ENCODE results near the gene GALNS. TPM values are rescaled to one million over a fixed set of nuclear protein-coding genes. Genes with fewer than 3 reads are reported as not detected.

The GALNS gene
- total RNA-seq, 1 experiment from 2014 or later, result 81.6 TPM

DNA sequence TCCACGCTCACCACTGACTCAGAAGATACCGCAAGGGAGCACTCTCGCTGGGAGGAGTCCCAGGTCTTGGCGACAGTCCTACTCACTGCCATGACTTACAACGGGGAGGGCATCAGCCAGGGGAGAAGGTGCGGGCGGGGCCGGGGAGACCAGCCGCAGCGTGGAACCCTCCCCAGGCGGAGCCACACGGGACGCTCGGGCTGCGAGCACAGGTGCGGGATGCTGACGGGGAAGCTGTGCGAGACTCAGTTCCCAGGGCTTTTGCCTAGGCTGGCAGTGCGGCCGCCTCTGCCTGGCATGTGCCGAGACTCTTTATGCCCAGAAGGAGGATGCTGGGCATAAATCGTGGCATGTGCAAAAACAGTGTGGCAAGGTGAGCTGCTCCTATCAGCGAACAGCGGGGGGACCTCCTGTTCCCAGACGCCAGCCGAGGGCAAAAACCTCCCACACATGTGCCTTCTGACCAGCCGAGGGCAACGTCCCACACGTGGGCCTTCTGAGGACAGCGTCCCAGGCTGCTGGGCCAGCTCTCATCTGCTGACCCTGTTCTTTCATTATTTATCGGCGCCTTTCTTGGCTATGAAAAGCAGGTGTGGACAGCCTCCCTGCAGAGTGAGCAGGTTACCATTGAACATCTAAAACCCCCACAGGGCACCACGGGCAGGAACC is 6.1 kb downstream of the GALNS start:
- TF ChIP-seq TCF7L2 (IDR thresholded peaks at IDR 0.05; ENCODE audit: low read depth, low read length), result no peak
- TF ChIP-seq, protein P1, sequence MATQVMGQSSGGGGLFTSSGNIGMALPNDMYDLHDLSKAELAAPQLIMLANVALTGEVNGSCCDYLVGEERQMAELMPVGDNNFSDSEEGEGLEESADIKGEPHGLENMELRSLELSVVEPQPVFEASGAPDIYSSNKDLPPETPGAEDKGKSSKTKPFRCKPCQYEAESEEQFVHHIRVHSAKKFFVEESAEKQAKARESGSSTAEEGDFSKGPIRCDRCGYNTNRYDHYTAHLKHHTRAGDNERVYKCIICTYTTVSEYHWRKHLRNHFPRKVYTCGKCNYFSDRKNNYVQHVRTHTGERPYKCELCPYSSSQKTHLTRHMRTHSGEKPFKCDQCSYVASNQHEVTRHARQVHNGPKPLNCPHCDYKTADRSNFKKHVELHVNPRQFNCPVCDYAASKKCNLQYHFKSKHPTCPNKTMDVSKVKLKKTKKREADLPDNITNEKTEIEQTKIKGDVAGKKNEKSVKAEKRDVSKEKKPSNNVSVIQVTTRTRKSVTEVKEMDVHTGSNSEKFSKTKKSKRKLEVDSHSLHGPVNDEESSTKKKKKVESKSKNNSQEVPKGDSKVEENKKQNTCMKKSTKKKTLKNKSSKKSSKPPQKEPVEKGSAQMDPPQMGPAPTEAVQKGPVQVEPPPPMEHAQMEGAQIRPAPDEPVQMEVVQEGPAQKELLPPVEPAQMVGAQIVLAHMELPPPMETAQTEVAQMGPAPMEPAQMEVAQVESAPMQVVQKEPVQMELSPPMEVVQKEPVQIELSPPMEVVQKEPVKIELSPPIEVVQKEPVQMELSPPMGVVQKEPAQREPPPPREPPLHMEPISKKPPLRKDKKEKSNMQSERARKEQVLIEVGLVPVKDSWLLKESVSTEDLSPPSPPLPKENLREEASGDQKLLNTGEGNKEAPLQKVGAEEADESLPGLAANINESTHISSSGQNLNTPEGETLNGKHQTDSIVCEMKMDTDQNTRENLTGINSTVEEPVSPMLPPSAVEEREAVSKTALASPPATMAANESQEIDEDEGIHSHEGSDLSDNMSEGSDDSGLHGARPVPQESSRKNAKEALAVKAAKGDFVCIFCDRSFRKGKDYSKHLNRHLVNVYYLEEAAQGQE (IDR thresholded peaks at IDR 0.05; ENCODE audit: insufficient read depth in 1 of 2, low read depth in 2 of 2, low read length in 1 of 2), result no peak
- TF ChIP-seq, protein P2, sequence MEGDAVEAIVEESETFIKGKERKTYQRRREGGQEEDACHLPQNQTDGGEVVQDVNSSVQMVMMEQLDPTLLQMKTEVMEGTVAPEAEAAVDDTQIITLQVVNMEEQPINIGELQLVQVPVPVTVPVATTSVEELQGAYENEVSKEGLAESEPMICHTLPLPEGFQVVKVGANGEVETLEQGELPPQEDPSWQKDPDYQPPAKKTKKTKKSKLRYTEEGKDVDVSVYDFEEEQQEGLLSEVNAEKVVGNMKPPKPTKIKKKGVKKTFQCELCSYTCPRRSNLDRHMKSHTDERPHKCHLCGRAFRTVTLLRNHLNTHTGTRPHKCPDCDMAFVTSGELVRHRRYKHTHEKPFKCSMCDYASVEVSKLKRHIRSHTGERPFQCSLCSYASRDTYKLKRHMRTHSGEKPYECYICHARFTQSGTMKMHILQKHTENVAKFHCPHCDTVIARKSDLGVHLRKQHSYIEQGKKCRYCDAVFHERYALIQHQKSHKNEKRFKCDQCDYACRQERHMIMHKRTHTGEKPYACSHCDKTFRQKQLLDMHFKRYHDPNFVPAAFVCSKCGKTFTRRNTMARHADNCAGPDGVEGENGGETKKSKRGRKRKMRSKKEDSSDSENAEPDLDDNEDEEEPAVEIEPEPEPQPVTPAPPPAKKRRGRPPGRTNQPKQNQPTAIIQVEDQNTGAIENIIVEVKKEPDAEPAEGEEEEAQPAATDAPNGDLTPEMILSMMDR (IDR thresholded peaks at IDR 0.05), result no peak
- no peak for TF ChIP-seq SIN3A (IDR thresholded peaks at IDR 0.05; ENCODE audit: borderline replicate concordance, insufficient read depth, low read depth, low read length)
- no peak for TF ChIP-seq POLR2AphosphoS5 (IDR thresholded peaks at IDR 0.05; ENCODE audit: low read depth, low read length)
- CTCF ChIA-PET, result no interaction called here
- intact Hi-C loops (cut with micrococcal nuclease; ENCODE audit: unreplicated experiment), result no loop called here
- no TSS peak for BruUV-seq (replicated peaks)
- Histone ChIP-seq H3K36me3 (ENCODE audit: control insufficient read depth, insufficient read depth, low read length) (no peaks in the 10 kb centered on the region), H3K27me3 (ENCODE audit: control insufficient read depth, insufficient read depth, low read length) (no peaks in the 10 kb centered on the region), H3K4me3 (ENCODE audit: low read depth in 2 of 2, low read length in 2 of 2) (no peak overlapping the region), H3K9me3 (ENCODE audit: control insufficient read depth, insufficient read depth, low read depth, low read length) (no peaks in the 10 kb centered on the region), H3K27ac (ENCODE audit: low read length) (no peak overlapping the region), H3K4me1 (ENCODE audit: control insufficient read depth, insufficient read depth, low read length) (peaks cover 7% of the 10 kb centered on the region; the same call in 1 of the 2 replicates)
- DNase-seq (ENCODE audit: low read depth, low spot score), result no peak
- POLR2A ChIA-PET, result no interaction called here
- in situ Hi-C loops (cut with HindIII; ENCODE audit: low pct_unique_long_range_greater_than_20kb, low sequenced_read_pairs), result no loop called here
- ATAC-seq, result no peak

DNA sequence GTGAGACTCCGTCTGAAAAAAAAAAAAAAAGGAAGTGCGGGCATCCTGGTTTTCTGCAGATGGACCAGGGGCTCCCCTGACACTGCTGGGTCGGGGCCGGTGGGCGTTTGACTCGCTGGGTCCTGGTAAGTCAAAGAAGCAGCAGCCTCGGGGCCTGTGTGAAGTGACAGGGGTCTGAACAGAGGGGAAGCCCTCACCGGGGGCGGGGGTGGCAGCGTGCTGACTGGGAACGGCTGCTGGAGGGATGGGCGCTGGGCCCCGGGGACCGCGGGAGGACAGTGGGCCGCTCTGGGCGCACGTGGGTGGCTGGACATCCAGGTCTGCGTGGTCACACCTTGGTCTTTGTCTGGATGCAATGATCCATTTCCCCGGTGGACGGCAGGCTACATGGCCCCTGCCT is 8.2 kb downstream of the GALNS start:
- Histone ChIP-seq H3K4me1 (ENCODE audit: control insufficient read depth, insufficient read depth, low read length) (no peaks in the 10 kb centered on the region), H3K27me3 (ENCODE audit: control insufficient read depth, insufficient read depth, low read length) (no peaks in the 10 kb centered on the region), H3K27ac (ENCODE audit: low read length) (no peak overlapping the region), H3K36me3 (ENCODE audit: control insufficient read depth, insufficient read depth, low read length) (no peaks in the 10 kb centered on the region), H3K9me3 (ENCODE audit: control insufficient read depth, insufficient read depth, low read depth, low read length) (no peaks in the 10 kb centered on the region), H3K4me3 (ENCODE audit: low read depth in 2 of 2, low read length in 2 of 2) (no peak overlapping the region)
- in situ Hi-C loops (cut with HindIII; ENCODE audit: low pct_unique_long_range_greater_than_20kb, low sequenced_read_pairs), result no loop called here
- no TSS peak for BruUV-seq (replicated peaks)
- intact Hi-C loops (cut with micrococcal nuclease; ENCODE audit: unreplicated experiment), result no loop called here
- DNase-seq (ENCODE audit: low read depth, low spot score), result no peak
- TF ChIP-seq, protein P2 (IDR thresholded peaks at IDR 0.05), result no peak
- TF ChIP-seq SIN3A (IDR thresholded peaks at IDR 0.05; ENCODE audit: borderline replicate concordance, insufficient read depth, low read depth, low read length), result no peak
- TF ChIP-seq, protein P1 (IDR thresholded peaks at IDR 0.05; ENCODE audit: insufficient read depth in 1 of 2, low read depth in 2 of 2, low read length in 1 of 2), result no peak
- CTCF ChIA-PET, result interaction anchor here (1.0 kb wide), 1 partner anchor 10 kb away, joined by 3 read pairs; no protein-coding TSS in a partner anchor
- ATAC-seq, result no peak
- POLR2A ChIA-PET, result no interaction called here

Data from Panc1 (cell line).